Mucosa of descending colon (tissue), 3 donors: ENCODE results near the gene IL1RN. TPM values are rescaled to one million over a fixed set of nuclear protein-coding genes. Genes with fewer than 3 reads are reported as not detected.

Source experiments
- ATAC-seq: fragments of 200-7000 bp; cut with Tn5 transposase; one replicate; pipeline ENCODE4 v1.9.1; 2020; ENCODE audit warnings: mild to moderate bottlenecking, moderate library complexity
- DNase-seq, 3 donors: peaks; one replicate each; pipeline ENCODE4 v3.0.0-alpha.2; 2020
- H3K36me3 ChIP-seq: fragments of 200-600 bp; one replicate; pipeline ENCODE4 v1.8.0; 2021; ENCODE audit warnings: low read depth, mild to moderate bottlenecking
- H3K4me1 ChIP-seq: fragments of 200-600 bp; one replicate; pipeline ENCODE4 v1.8.0; 2021; ENCODE audit warnings: low read depth, mild to moderate bottlenecking
- H3K4me3 ChIP-seq: fragments of 200-600 bp; one replicate; pipeline ENCODE4 v1.8.0; 2021; ENCODE audit warnings: mild to moderate bottlenecking
- H3K9me3 ChIP-seq: fragments of 200-600 bp; one replicate; pipeline ENCODE4 v1.8.0; 2021; ENCODE audit warnings: mild to moderate bottlenecking
- CTCF ChIP-seq: fragments of 200-600 bp; IDR thresholded peaks from one replicate; pipeline ENCODE4 v1.8.0; 2022; ENCODE audit warnings: antibody characterized with exemption, mild to moderate bottlenecking
- intact Hi-C, 2 donors: fragments of 100-400 bp; cut with DNase I in 1 of 2; cut with micrococcal nuclease in 1 of 2; formaldehyde crosslinking; loops; one replicate each; pipeline versions ENCODE4 v1.11.0 to v1.11.1; 2022; cut with DNase I, micrococcal nuclease
- total RNA-seq, 3 donors: library from RNA; stranded (reverse); fragmentation: NEBNext Ultra II Directional in 2 of 3; extraction: Animal tissue kit (Norgen Biotek cat#: 25700) in 2 of 3; gene quantifications; one replicate each; pipeline versions ENCODE4 v1.2.1 to v1.2.4, GENCODE V29; 2021 to 2023
- donor health status: DM: no; HTN: no; CAD: no; lungs with moderate emphysema.
- donor health status: DM: no; HTN: no; CAD: no.
- donor health status: DM: no; HTN: yes; CAD: no.

IL1RN gene
- total RNA-seq, 3 donors from 2014 or later = 0.17 to 11.9 (median 0.76) TPM

- peak; percentile 79 for ATAC-seq
- peak in 2 of 3 donors; percentile 64 for DNase-seq
- Histone ChIP-seq H3K4me3 (no peak overlapping the region), H3K36me3 (no peaks in the 10 kb centered on the region), H3K4me1 (peaks cover 7% of the 10 kb centered on the region), H3K9me3 (no peaks in the 10 kb centered on the region)
- no peak for TF ChIP-seq CTCF
- intact Hi-C loops = no loop called here
Observed at GRCh38 chr2:113175042-113175628, 47.7 kb downstream of the IL1RN start.

- ATAC-seq (peak; percentile 21), DNase-seq (peak in 1 of 3 donors; percentile 66)
- TF ChIP-seq CTCF = no peak
- Histone ChIP-seq H3K4me1 (peaks cover 11% of the 10 kb centered on the region), H3K36me3 (no peaks in the 10 kb centered on the region), H3K9me3 (no peaks in the 10 kb centered on the region), H3K4me3 (no peak overlapping the region)
- intact Hi-C loops = no loop called here
Observed at GRCh38 chr2:113175736-113176695, 48.6 kb downstream of the IL1RN start.

GRCh38 chr2:113176696-113177355 is 49.4 kb downstream of the IL1RN start:
- no peaks in the 10 kb centered on the region for H3K36me3 ChIP-seq
- peaks cover 14% of the 10 kb centered on the region for H3K4me1 ChIP-seq
- no peaks in the 10 kb centered on the region for H3K9me3 ChIP-seq
- DNase-seq (peak in 1 of 3 donors; percentile 30), ATAC-seq (no peak)
- intact Hi-C loops = no loop called here
- no peak overlapping the region for H3K4me3 ChIP-seq
- no peak for TF ChIP-seq CTCF

GRCh38 chr2:113178069-113178746 is 50.8 kb downstream of the IL1RN start:
- peaks cover 10% of the 10 kb centered on the region for H3K4me1 ChIP-seq
- DNase-seq (no peak), ATAC-seq (no peak)
- intact Hi-C loops = no loop called here
- H3K9me3 ChIP-seq = no peaks in the 10 kb centered on the region
- H3K4me3 ChIP-seq = no peak overlapping the region
- TF ChIP-seq CTCF = no peak
- no peaks in the 10 kb centered on the region for H3K36me3 ChIP-seq

GRCh38 chr2:113178891-113179290 is 51.5 kb downstream of the IL1RN start:
- H3K36me3 ChIP-seq = no peaks in the 10 kb centered on the region
- ATAC-seq = no peak
- H3K9me3 ChIP-seq = no peaks in the 10 kb centered on the region
- H3K4me3 ChIP-seq = no peak overlapping the region
- no peak for TF ChIP-seq CTCF
- no peak for DNase-seq
- intact Hi-C loops = no loop called here
- H3K4me1 ChIP-seq = peaks cover 16% of the 10 kb centered on the region
